WERI-Rb-1 (cell line): ENCODE measurements around the gene VSIR.

Experiments used
- DNase-seq: peaks from one replicate; pipeline ENCODE4 v3.0.0-alpha.2; 2020
- H3K27ac ChIP-seq: fragments of 250-450 bp; sonication (Bioruptor Pico); 2 replicates; pipeline ENCODE4 v1.5.1; 2020; ENCODE audit warnings: mild to moderate bottlenecking, moderate library complexity
- H3K27me3 ChIP-seq: fragments of 250-450 bp; sonication (Bioruptor Pico); 2 replicates; pipeline ENCODE4 v1.5.1; 2021; ENCODE audit warnings: mild to moderate bottlenecking, low read depth, moderate library complexity; ENCODE audit not compliant: insufficient read depth, severe bottlenecking
- H3K36me3 ChIP-seq: fragments of 250-450 bp; sonication (Bioruptor Pico); 2 replicates; pipeline ENCODE4 v1.5.1; 2020; ENCODE audit warnings: mild to moderate bottlenecking, moderate library complexity
- H3K4me3 ChIP-seq: 2 replicates; pipeline ENCODE4 v1.5.1; 2011; ENCODE audit warnings: low read depth, mild to moderate bottlenecking, control low read depth, low read length
- H3K9me3 ChIP-seq: fragments of 250-450 bp; sonication (Bioruptor Pico); 2 replicates; pipeline ENCODE4 v1.5.1; 2021; ENCODE audit warnings: mild to moderate bottlenecking, moderate library complexity; ENCODE audit not compliant: severe bottlenecking
- TF ChIP-seq, protein P1 (sequence below): IDR thresholded peaks from 2 replicates; pipeline ENCODE4 v1.5.1; 2011; ENCODE audit warnings: low read depth, mild to moderate bottlenecking, control low read depth, inconsistent platforms, low read length

The VSIR gene

DNA sequence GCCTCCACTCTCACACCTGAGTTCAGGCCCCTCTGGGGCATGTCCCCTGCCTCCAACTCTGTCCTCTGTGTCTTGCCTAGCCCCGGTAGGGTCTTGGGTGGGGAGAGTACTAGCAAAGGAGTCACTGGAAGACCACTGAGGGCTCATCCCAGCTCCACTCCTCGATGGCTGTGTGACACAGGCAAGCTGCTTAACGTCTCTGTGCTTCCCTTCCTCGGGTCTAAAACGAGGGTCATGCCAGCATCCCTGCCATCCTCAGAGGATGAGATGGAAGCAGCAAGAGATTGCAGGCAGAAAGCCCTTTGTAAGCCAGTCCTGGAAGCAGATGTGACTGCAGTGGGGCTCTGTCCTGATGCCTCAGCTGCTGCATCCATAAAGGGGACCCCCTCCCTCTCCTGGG is 38.5 kb downstream of the VSIR start:
- no peaks in the 10 kb centered on the region for H3K9me3 ChIP-seq
- no peak overlapping the region for H3K27ac ChIP-seq
- peaks cover 12% of the 10 kb centered on the region for H3K36me3 ChIP-seq
- no peak for DNase-seq
- no peaks in the 10 kb centered on the region for H3K27me3 ChIP-seq
- TF ChIP-seq, protein P1, sequence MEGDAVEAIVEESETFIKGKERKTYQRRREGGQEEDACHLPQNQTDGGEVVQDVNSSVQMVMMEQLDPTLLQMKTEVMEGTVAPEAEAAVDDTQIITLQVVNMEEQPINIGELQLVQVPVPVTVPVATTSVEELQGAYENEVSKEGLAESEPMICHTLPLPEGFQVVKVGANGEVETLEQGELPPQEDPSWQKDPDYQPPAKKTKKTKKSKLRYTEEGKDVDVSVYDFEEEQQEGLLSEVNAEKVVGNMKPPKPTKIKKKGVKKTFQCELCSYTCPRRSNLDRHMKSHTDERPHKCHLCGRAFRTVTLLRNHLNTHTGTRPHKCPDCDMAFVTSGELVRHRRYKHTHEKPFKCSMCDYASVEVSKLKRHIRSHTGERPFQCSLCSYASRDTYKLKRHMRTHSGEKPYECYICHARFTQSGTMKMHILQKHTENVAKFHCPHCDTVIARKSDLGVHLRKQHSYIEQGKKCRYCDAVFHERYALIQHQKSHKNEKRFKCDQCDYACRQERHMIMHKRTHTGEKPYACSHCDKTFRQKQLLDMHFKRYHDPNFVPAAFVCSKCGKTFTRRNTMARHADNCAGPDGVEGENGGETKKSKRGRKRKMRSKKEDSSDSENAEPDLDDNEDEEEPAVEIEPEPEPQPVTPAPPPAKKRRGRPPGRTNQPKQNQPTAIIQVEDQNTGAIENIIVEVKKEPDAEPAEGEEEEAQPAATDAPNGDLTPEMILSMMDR, result no peak
- no peak overlapping the region for H3K4me3 ChIP-seq

GRCh38 chr10:71731791-71732190 is 41.5 kb downstream of the VSIR start:
- TF ChIP-seq, protein P1, result no peak
- no peaks in the 10 kb centered on the region for H3K9me3 ChIP-seq

GRCh38 chr10:71729161-71729636 is 44.1 kb downstream of the VSIR start:
- Histone ChIP-seq H3K27ac (no peak overlapping the region), H3K36me3 (peaks cover 12% of the 10 kb centered on the region), H3K4me3 (no peak overlapping the region), H3K9me3 (no peaks in the 10 kb centered on the region), H3K27me3 (no peaks in the 10 kb centered on the region)
- DNase-seq, result no peak
- TF ChIP-seq, protein P1, result no peak

More at GRCh38 chr10:71731791-71732190, 41.5 kb downstream of the VSIR start:
- no peak for DNase-seq
- Histone ChIP-seq H3K27ac (no peak overlapping the region), H3K27me3 (no peaks in the 10 kb centered on the region), H3K4me3 (no peak overlapping the region), H3K36me3 (peaks cover 12% of the 10 kb centered on the region)

DNA sequence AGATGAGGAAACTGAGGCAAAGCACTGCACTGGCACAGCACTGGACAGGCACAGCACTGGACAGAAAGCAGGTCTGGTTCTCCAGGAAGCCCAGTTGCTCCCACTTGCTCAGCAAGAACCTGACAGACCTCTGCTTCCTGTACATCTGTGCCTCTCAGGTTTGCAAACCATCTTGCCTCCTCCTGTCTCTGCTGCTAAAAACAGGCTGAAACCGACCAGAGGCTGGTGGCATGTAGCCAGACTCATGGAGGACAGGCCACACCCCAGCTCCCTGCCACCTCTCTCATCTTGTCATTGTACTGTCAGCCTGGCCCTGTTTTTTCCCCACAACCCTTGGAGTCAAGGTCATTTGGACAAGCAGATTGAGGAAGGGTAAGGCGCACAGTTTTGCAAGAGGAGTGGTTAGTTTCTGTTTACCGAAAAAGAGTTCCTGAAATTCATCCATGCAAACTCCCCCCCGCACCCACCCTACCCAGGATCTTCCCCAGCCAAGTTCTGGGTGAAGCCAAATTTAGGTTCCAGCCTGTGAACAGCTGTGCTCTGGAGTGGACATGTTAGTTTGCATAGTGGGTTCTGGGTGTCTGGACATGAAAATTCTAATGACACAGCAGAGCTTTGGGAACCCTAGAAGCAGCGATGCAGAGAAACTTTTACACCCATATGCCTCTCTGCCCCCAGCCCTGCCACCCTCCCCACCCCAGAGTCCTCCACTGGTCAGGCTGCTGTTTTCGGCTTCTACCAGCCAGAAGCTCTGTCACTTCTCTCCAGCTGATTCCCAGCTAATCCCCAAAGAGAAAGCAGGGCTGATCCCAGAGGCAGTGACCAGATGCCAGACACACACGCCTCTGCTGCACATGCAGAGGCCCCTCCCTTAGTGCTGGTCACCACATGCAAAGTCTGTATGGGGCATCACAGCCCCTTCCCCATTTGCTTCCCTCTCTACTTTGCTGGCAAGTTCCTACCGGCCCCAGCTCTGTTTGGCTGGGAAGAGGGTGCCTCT is 45.3 kb downstream of the VSIR start:
- DNase-seq, result peak; percentile 79
- H3K27me3 ChIP-seq, result no peaks in the 10 kb centered on the region
- TF ChIP-seq, protein P1, result no peak
- no peak overlapping the region for H3K4me3 ChIP-seq
- peaks cover 11% of the 10 kb centered on the region for H3K36me3 ChIP-seq
- no peak overlapping the region for H3K27ac ChIP-seq
- H3K9me3 ChIP-seq, result no peaks in the 10 kb centered on the region

DNA sequence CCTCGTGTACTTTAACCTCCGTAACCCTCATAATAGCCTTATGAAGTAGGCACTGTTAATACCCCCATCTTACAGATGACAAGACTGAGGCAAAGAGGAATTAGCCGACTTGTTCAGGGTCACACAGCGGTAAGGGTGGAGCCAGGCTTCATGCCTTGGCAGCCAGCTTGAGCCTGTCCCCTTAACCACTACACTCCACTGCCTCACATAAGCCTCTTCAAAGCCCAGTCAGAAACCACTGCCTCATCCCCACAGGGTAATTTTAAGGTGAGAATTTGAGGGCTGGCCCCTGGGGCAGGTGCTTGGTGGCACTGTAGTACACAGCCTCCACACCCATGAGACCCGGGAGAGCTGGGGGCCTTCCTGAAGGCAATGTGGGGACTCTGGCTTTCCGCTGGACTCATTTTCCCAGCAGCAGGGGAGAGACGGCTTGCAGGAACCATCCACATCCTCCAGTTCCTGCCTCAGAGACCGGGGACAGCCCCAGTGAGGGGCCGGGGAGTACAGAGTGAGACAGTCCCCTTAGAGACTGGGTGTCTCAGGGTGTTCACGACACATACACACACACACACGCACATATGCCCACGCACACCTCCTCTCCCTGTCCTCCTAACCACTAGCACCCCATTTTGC is 46.1 kb downstream of the VSIR start:
- TF ChIP-seq, protein P1, result no peak
- peaks cover 5% of the 10 kb centered on the region for H3K36me3 ChIP-seq
- DNase-seq, result no peak
- H3K27me3 ChIP-seq, result no peaks in the 10 kb centered on the region
- no peak overlapping the region for H3K4me3 ChIP-seq
- no peaks in the 10 kb centered on the region for H3K9me3 ChIP-seq
- H3K27ac ChIP-seq, result no peak overlapping the region
